ENCODE results near the gene MLEC. TPM values are rescaled to one million over a fixed set of nuclear protein-coding genes. Genes with fewer than 3 reads are reported as not detected.
A peak's percentile ranks its signal among the peaks of the same experiment; 100 is the strongest.

MLEC gene
- total RNA-seq, 1 donor from 2014 or later = 98.1 TPM

GRCh38 chr12:120650233-120650690 is 36.7 kb upstream of the MLEC start:
- intact Hi-C loops (cut with DNase I) = no loop called here
- no peak for ATAC-seq
- H3K4me1 ChIP-seq = peaks cover 15% of the 10 kb centered on the region
- no peak for TF ChIP-seq CTCF (IDR thresholded peaks at IDR 0.05)
- H3K9me3 ChIP-seq = no peaks in the 10 kb centered on the region
- no peak overlapping the region for H3K4me3 ChIP-seq
- H3K36me3 ChIP-seq = no peaks in the 10 kb centered on the region
- H3K27me3 ChIP-seq (ENCODE audit: low read depth) = peaks cover 32% of the 10 kb centered on the region
- no peak overlapping the region for H3K27ac ChIP-seq
- peak; percentile 14 for DNase-seq

GRCh38 chr12:120651821-120652220 is 35.1 kb upstream of the MLEC start:
- peak; percentile 10 for DNase-seq

GRCh38 chr12:120652656-120653435 is 34.1 kb upstream of the MLEC start:
- intact Hi-C loops (cut with DNase I) = no loop called here
- no peaks in the 10 kb centered on the region for H3K36me3 ChIP-seq
- TF ChIP-seq CTCF (IDR thresholded peaks at IDR 0.05) = no peak
- peaks cover 15% of the 10 kb centered on the region for H3K4me1 ChIP-seq
- peaks cover 16% of the 10 kb centered on the region for H3K27me3 ChIP-seq (ENCODE audit: low read depth)
- DNase-seq = peak; percentile 16
- ATAC-seq = no peak
- H3K9me3 ChIP-seq = no peaks in the 10 kb centered on the region
- no peak overlapping the region for H3K27ac ChIP-seq
- H3K4me3 ChIP-seq = no peak overlapping the region

More at GRCh38 chr12:120651821-120652220, 35.1 kb upstream of the MLEC start:
- Histone ChIP-seq H3K27me3 (ENCODE audit: low read depth) (peaks cover 16% of the 10 kb centered on the region), H3K4me3 (no peak overlapping the region), H3K4me1 (peaks cover 15% of the 10 kb centered on the region), H3K27ac (no peak overlapping the region), H3K36me3 (no peaks in the 10 kb centered on the region), H3K9me3 (no peaks in the 10 kb centered on the region)
- intact Hi-C loops (cut with DNase I) = no loop called here
- TF ChIP-seq CTCF (IDR thresholded peaks at IDR 0.05) = no peak
- ATAC-seq = no peak

GRCh38 chr12:120653611-120654010 is 33.3 kb upstream of the MLEC start:
- Histone ChIP-seq H3K4me3 (no peak overlapping the region), H3K9me3 (no peaks in the 10 kb centered on the region), H3K27ac (no peak overlapping the region), H3K36me3 (no peaks in the 10 kb centered on the region), H3K27me3 (ENCODE audit: low read depth) (peaks cover 16% of the 10 kb centered on the region), H3K4me1 (peaks cover 15% of the 10 kb centered on the region)
- TF ChIP-seq CTCF (IDR thresholded peaks at IDR 0.05) = no peak
- intact Hi-C loops (cut with DNase I) = no loop called here
- ATAC-seq (no peak), DNase-seq (peak; percentile 36)

- Histone ChIP-seq H3K9me3 (no peaks in the 10 kb centered on the region), H3K27me3 (ENCODE audit: low read depth) (peaks cover 13% of the 10 kb centered on the region), H3K36me3 (no peaks in the 10 kb centered on the region), H3K27ac (no peak overlapping the region), H3K4me1 (peaks cover 5% of the 10 kb centered on the region), H3K4me3 (no peak overlapping the region)
- no peak for TF ChIP-seq CTCF (IDR thresholded peaks at IDR 0.05)
- ATAC-seq (no peak), DNase-seq (no peak)
- intact Hi-C loops (cut with DNase I) = no loop called here
Measured at GRCh38 chr12:120654656-120655055, 32.3 kb upstream of the MLEC start.

All from lower lobe of right lung (tissue), 2 donors.